GM23338 (cell line): ENCODE data around the gene CHMP4A. TPM values are rescaled to one million over a fixed set of nuclear protein-coding genes. Genes with fewer than 3 reads are reported as not detected.

Source experiments
- ATAC-seq: fragments of 200-7000 bp; cut with Tn5 transposase; 3 replicates; pipeline ENCODE4 v1.9.1; 2020
- DNase-seq: peaks from one replicate; pipeline ENCODE4 v3.0.0-alpha.2; 2015; ENCODE audit warnings: low spot score
- H2AFZ ChIP-seq: fragments of 200-600 bp; sonication (generic); 2 replicates; pipeline ENCODE4 v1.8.0; 2016; ENCODE audit warnings: antibody characterized with exemption, mild to moderate bottlenecking, moderate library complexity
- H3F3A ChIP-seq: fragments of 200-600 bp; sonication (generic); replicated peaks from 2 replicates; pipeline ENCODE4 v1.8.0; 2017; ENCODE audit warnings: antibody characterized with exemption, mixed run types, low read depth
- H3K27ac ChIP-seq: fragments of 200-600 bp; sonication (generic); 2 replicates; pipeline ENCODE4 v1.6.1; 2016; ENCODE audit warnings: low read depth
- H3K27me3 ChIP-seq: fragments of 200-600 bp; sonication (generic); 2 replicates; pipeline ENCODE4 v1.8.0; 2016; ENCODE audit warnings: mild to moderate bottlenecking, mixed run types, moderate library complexity; ENCODE audit not compliant: insufficient read depth
- H3K36me3 ChIP-seq: fragments of 200-600 bp; sonication (generic); 2 replicates; pipeline ENCODE4 v1.8.0; 2016; ENCODE audit warnings: mild to moderate bottlenecking; ENCODE audit not compliant: insufficient read depth
- H3K4me1 ChIP-seq: fragments of 200-600 bp; sonication (generic); 2 replicates; pipeline ENCODE4 v1.8.0; 2016; ENCODE audit warnings: mild to moderate bottlenecking, moderate library complexity; ENCODE audit not compliant: insufficient read depth
- H3K4me2 ChIP-seq: fragments of 200-600 bp; sonication (generic); 2 replicates; pipeline ENCODE4 v1.7.1; 2017; ENCODE audit warnings: mixed run types
- H3K4me3 ChIP-seq: fragments of 200-600 bp; sonication (generic); 2 replicates; pipeline ENCODE4 v1.6.1; 2016; ENCODE audit warnings: mixed run types
- H3K79me2 ChIP-seq: fragments of 200-600 bp; sonication (generic); replicated peaks from 2 replicates; pipeline ENCODE4 v1.8.0; 2017; ENCODE audit warnings: mild to moderate bottlenecking; ENCODE audit not compliant: insufficient read depth
- H3K9me2 ChIP-seq: fragments of 200-600 bp; sonication (generic); 2 replicates; pipeline ENCODE4 v1.8.0; 2017; ENCODE audit not compliant: insufficient read depth
- H4K20me1 ChIP-seq: fragments of 200-600 bp; sonication (generic); replicated peaks from 2 replicates; pipeline ENCODE4 v1.8.0; 2017; ENCODE audit warnings: mild to moderate bottlenecking; ENCODE audit not compliant: insufficient read depth
- H3K27ac Mint-ChIP-seq: 2 replicates; pipeline ENCODE4 v1.8.0; 2020; ENCODE audit warnings: inconsistent platforms, mild to moderate bottlenecking, moderate library complexity, mixed read lengths
- H3K27me3 Mint-ChIP-seq: 3 replicates; pipeline ENCODE4 v1.8.0; 2022; ENCODE audit warnings: low read depth, mild to moderate bottlenecking, moderate library complexity, mixed read lengths, inconsistent platforms; ENCODE audit not compliant: insufficient read depth, poor library complexity
- H3K36me3 Mint-ChIP-seq: 3 replicates; pipeline ENCODE4 v1.8.0; 2021; ENCODE audit warnings: low read depth, mild to moderate bottlenecking, inconsistent platforms, moderate library complexity, mixed read lengths
- H3K4me1 Mint-ChIP-seq: 3 replicates; pipeline ENCODE4 v1.8.0; 2020; ENCODE audit warnings: mild to moderate bottlenecking, inconsistent platforms, mixed read lengths
- H3K4me3 Mint-ChIP-seq: 3 replicates; pipeline ENCODE4 v1.8.0; 2021; ENCODE audit warnings: moderate library complexity, mild to moderate bottlenecking, inconsistent platforms, mixed read lengths
- H3K9me3 Mint-ChIP-seq: 3 replicates; pipeline ENCODE4 v1.8.0; 2020; ENCODE audit warnings: moderate library complexity, mild to moderate bottlenecking, inconsistent platforms, mixed read lengths
- CREB1 ChIP-seq: fragments of 250-450 bp; sonication (Bioruptor Pico); IDR thresholded peaks from 2 replicates; pipeline ENCODE4 v1.5.0; 2020; ENCODE audit warnings: low read depth, mild to moderate bottlenecking, moderate library complexity
- EZH2 ChIP-seq: fragments of 200-600 bp; sonication (generic); IDR thresholded peaks from one replicate; pipeline ENCODE4 v1.8.0; 2017; ENCODE audit warnings: antibody characterized with exemption, mild to moderate bottlenecking, low read depth; ENCODE audit not compliant: unreplicated experiment
- EZH2phosphoT487 ChIP-seq: fragments of 200-600 bp; sonication (generic); IDR thresholded peaks from one replicate; pipeline ENCODE4 v1.8.1; 2018; ENCODE audit warnings: antibody characterized with exemption; ENCODE audit not compliant: unreplicated experiment
- JUNB ChIP-seq: IDR thresholded peaks from one replicate; pipeline ENCODE4 v1.6.1; 2016; ENCODE audit warnings: antibody characterized with exemption; ENCODE audit not compliant: unreplicated experiment
- NANOG ChIP-seq: IDR thresholded peaks from 2 replicates; pipeline ENCODE4 v1.6.1; 2016; ENCODE audit warnings: antibody characterized with exemption, borderline replicate concordance
- POLR2AphosphoS5 ChIP-seq: IDR thresholded peaks from 2 replicates; pipeline ENCODE4 v1.6.1; 2016; ENCODE audit warnings: antibody characterized with exemption, low read depth
- STAT1 ChIP-seq: IDR thresholded peaks from one replicate; pipeline ENCODE4 v1.6.1; 2016; ENCODE audit warnings: antibody characterized with exemption; ENCODE audit not compliant: unreplicated experiment
- ZNF114 ChIP-seq: fragments of 250-450 bp; sonication (Bioruptor Pico); IDR thresholded peaks from 2 replicates; pipeline ENCODE4 v1.5.0; 2020; ENCODE audit warnings: mild to moderate bottlenecking, moderate library complexity
- ZNF331 ChIP-seq: fragments of 250-450 bp; sonication (Bioruptor Pico); IDR thresholded peaks from 2 replicates; pipeline ENCODE4 v1.5.0; 2020; ENCODE audit warnings: low read depth, mild to moderate bottlenecking, moderate library complexity
- polyA plus RNA-seq: library from polyadenylated mRNA; unstranded; fragments of >200 nt; fragmentation: Nextera tagmentation; extraction: Ambion mirVana; gene quantifications from 2 replicates; pipeline ENCODE4 v1.2.1, GENCODE V29; 2016
- total RNA-seq: library from RNA; depleted of rRNA; stranded (reverse); fragments of >200 nt; shearing (Covaris generic); gene quantifications from 2 replicates; pipeline ENCODE4 v1.2.3, GENCODE V29; 2014
- TF ChIP-seq, protein P1 (sequence below), 2 experiments: fragments of 200-600 bp in 1 of 2; sonication (generic) in 1 of 2; conservative IDR thresholded peaks; 2 replicates each; pipeline versions ENCODE4 v1.5.1 to v1.6.1; 2016 to 2017; ENCODE audit warnings: antibody characterized with exemption in 2 of 2, low read depth in 2 of 2, mild to moderate bottlenecking in 2 of 2, moderate library complexity in 1 of 2
- TF ChIP-seq, protein P2 (sequence below): fragments of 250-450 bp; sonication (Bioruptor Pico); IDR thresholded peaks from 2 replicates; pipeline ENCODE4 v1.5.0; 2020; ENCODE audit warnings: mild to moderate bottlenecking, moderate library complexity
- TF ChIP-seq, protein P3 (sequence below): IDR thresholded peaks from one replicate; pipeline ENCODE4 v1.6.1; 2018; ENCODE audit warnings: antibody characterized with exemption; ENCODE audit not compliant: unreplicated experiment

Gene CHMP4A
- total and polyA plus RNA-seq, 2 experiments from 2014 or later = 19.3 to 36.9 TPM

DNA sequence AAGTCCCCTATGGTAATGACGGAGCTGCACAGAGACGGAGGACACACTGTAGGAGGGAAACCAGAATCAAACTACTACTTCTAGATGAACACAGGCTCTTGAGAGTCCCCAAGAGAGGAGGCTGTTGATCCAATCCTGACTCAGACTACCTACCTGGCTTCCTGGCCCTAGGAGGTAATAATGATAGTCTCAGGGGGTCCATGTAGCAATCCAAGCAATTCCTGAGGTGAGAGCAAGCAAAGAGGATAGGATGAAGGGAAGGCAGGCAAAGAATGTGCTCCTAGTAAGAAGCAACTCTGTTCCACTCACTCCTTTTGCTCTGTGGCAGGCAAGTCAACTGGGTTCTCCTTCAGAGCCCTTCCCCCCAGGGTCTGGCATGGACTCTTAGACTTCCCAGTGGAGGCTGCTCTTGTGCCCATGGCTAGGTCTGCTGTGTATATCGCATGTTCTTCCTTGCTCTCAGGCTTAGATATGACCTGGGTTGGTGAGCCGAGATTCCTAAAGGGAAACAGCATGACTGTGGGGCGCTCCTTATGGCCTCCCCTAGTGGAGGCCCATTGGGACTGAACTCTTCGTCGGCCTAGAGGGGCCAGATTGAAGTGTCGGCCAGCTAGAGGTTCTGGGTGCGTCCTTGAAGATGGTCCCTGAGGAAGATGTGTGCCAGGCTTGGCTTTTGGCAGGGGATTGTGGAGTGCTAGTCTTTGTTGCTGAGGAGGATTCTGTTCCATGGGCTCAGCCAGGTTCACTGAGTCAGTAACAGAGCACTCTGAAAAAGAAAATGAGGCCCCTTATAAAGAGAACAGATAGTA is 27.0 kb upstream of the CHMP4A start (continued):
- TF ChIP-seq, protein P1, sequence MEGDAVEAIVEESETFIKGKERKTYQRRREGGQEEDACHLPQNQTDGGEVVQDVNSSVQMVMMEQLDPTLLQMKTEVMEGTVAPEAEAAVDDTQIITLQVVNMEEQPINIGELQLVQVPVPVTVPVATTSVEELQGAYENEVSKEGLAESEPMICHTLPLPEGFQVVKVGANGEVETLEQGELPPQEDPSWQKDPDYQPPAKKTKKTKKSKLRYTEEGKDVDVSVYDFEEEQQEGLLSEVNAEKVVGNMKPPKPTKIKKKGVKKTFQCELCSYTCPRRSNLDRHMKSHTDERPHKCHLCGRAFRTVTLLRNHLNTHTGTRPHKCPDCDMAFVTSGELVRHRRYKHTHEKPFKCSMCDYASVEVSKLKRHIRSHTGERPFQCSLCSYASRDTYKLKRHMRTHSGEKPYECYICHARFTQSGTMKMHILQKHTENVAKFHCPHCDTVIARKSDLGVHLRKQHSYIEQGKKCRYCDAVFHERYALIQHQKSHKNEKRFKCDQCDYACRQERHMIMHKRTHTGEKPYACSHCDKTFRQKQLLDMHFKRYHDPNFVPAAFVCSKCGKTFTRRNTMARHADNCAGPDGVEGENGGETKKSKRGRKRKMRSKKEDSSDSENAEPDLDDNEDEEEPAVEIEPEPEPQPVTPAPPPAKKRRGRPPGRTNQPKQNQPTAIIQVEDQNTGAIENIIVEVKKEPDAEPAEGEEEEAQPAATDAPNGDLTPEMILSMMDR (conservative IDR thresholded peaks at IDR 0.05; ENCODE audit: low read depth in 2 of 2) = 0 out of 4 replicates have a peak, but pooled peaks of 1 of the 2 experiments have one; percentile 11
- TF ChIP-seq STAT1 (no peak), POLR2AphosphoS5 (no peak), CREB1 (no peak), JUNB (no peak), ZNF331 (CRISPR knock-in tag) (no peak), EZH2 (no peak)

DNA sequence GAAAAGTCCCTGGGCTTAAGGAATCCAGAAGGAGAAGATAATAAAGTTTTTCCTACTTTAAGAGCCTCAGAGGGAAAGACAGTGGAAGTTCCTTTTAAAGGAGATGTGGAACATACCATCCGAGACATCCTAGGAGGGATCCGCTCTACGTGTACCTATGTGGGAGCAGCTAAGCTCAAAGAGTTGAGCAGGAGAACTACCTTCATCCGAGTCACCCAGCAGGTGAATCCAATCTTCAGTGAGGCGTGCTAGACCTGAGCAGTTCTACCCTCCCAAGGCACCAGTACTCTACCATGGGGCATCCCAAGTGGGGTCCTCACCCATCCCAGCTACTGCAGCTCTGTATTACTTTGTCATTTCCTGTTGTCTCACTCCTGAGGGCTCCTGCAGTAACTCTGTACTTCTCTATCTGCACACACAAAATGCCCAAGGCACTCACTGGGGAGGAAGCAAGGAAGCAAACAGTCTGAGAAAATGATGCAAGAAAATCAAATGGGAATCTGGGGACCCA is 25.3 kb upstream of the CHMP4A start:
- Mint-ChIP-seq H3K27me3 (peaks cover 11% of the 10 kb centered on the region), H3K9me3 (no peaks in the 10 kb centered on the region), H3K27ac (no peak overlapping the region), H3K4me1 (peaks cover 9% of the 10 kb centered on the region), H3K36me3 (peaks cover 52% of the 10 kb centered on the region), H3K4me3 (no peak overlapping the region)
- Histone ChIP-seq H3K4me2 (no peak overlapping the region), H3K9me2 (no peaks in the 10 kb centered on the region), H3F3A (peaks cover 9% of the 10 kb centered on the region), H2AFZ (no peak overlapping the region), H3K36me3 (peaks cover 17% of the 10 kb centered on the region; the same call in 1 of the 2 replicates), H4K20me1 (peaks cover 3% of the 10 kb centered on the region; the same call in 1 of the 2 replicates), H3K4me3 (no peak overlapping the region), H3K27me3 (0 out of 2 replicates have a peak, but pooled peaks cover under 1% of the 10 kb centered on the region), H3K4me1 (peaks cover 12% of the 10 kb centered on the region), H3K79me2 (peaks cover 14% of the 10 kb centered on the region), H3K27ac (no peak overlapping the region)
- no peak for ATAC-seq
- no peak for DNase-seq
- TF ChIP-seq ZNF114 (CRISPR knock-in tag) (no peak), JUNB (no peak), NANOG (no peak), ZNF331 (CRISPR knock-in tag) (no peak), STAT1 (no peak), EZH2phosphoT487 (no peak), POLR2AphosphoS5 (no peak), EZH2 (no peak)
- TF ChIP-seq, protein P2, sequence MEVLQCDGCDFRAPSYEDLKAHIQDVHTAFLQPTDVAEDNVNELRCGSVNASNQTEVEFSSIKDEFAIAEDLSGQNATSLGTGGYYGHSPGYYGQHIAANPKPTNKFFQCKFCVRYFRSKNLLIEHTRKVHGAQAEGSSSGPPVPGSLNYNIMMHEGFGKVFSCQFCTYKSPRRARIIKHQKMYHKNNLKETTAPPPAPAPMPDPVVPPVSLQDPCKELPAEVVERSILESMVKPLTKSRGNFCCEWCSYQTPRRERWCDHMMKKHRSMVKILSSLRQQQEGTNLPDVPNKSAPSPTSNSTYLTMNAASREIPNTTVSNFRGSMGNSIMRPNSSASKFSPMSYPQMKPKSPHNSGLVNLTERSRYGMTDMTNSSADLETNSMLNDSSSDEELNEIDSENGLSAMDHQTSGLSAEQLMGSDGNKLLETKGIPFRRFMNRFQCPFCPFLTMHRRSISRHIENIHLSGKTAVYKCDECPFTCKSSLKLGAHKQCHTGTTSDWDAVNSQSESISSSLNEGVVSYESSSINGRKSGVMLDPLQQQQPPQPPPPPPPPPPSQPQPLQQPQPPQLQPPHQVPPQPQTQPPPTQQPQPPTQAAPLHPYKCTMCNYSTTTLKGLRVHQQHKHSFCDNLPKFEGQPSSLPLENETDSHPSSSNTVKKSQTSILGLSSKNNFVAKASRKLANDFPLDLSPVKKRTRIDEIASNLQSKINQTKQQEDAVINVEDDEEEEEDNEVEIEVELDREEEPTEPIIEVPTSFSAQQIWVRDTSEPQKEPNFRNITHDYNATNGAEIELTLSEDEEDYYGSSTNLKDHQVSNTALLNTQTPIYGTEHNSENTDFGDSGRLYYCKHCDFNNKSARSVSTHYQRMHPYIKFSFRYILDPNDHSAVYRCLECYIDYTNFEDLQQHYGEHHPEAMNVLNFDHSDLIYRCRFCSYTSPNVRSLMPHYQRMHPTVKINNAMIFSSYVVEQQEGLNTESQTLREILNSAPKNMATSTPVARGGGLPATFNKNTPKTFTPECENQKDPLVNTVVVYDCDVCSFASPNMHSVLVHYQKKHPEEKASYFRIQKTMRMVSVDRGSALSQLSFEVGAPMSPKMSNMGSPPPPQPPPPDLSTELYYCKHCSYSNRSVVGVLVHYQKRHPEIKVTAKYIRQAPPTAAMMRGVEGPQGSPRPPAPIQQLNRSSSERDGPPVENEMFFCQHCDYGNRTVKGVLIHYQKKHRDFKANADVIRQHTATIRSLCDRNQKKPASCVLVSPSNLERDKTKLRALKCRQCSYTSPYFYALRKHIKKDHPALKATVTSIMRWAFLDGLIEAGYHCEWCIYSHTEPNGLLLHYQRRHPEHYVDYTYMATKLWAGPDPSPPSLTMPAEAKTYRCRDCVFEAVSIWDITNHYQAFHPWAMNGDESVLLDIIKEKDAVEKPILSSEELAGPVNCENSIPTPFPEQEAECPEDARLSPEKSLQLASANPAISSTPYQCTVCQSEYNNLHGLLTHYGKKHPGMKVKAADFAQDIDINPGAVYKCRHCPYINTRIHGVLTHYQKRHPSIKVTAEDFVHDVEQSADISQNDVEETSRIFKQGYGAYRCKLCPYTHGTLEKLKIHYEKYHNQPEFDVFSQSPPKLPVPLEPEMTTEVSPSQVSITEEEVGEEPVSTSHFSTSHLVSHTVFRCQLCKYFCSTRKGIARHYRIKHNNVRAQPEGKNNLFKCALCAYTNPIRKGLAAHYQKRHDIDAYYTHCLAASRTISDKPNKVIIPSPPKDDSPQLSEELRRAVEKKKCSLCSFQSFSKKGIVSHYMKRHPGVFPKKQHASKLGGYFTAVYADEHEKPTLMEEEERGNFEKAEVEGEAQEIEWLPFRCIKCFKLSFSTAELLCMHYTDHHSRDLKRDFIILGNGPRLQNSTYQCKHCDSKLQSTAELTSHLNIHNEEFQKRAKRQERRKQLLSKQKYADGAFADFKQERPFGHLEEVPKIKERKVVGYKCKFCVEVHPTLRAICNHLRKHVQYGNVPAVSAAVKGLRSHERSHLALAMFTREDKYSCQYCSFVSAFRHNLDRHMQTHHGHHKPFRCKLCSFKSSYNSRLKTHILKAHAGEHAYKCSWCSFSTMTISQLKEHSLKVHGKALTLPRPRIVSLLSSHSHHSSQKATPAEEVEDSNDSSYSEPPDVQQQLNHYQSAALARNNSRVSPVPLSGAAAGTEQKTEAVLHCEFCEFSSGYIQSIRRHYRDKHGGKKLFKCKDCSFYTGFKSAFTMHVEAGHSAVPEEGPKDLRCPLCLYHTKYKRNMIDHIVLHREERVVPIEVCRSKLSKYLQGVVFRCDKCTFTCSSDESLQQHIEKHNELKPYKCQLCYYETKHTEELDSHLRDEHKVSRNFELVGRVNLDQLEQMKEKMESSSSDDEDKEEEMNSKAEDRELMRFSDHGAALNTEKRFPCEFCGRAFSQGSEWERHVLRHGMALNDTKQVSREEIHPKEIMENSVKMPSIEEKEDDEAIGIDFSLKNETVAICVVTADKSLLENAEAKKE (CRISPR knock-in tag) = no peak
- TF ChIP-seq, protein P3, sequence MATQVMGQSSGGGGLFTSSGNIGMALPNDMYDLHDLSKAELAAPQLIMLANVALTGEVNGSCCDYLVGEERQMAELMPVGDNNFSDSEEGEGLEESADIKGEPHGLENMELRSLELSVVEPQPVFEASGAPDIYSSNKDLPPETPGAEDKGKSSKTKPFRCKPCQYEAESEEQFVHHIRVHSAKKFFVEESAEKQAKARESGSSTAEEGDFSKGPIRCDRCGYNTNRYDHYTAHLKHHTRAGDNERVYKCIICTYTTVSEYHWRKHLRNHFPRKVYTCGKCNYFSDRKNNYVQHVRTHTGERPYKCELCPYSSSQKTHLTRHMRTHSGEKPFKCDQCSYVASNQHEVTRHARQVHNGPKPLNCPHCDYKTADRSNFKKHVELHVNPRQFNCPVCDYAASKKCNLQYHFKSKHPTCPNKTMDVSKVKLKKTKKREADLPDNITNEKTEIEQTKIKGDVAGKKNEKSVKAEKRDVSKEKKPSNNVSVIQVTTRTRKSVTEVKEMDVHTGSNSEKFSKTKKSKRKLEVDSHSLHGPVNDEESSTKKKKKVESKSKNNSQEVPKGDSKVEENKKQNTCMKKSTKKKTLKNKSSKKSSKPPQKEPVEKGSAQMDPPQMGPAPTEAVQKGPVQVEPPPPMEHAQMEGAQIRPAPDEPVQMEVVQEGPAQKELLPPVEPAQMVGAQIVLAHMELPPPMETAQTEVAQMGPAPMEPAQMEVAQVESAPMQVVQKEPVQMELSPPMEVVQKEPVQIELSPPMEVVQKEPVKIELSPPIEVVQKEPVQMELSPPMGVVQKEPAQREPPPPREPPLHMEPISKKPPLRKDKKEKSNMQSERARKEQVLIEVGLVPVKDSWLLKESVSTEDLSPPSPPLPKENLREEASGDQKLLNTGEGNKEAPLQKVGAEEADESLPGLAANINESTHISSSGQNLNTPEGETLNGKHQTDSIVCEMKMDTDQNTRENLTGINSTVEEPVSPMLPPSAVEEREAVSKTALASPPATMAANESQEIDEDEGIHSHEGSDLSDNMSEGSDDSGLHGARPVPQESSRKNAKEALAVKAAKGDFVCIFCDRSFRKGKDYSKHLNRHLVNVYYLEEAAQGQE = no peak
